GM12875 (cell line): ENCODE results near the gene PI4K2B.

Experiments used
- H3K4me3 ChIP-seq: one replicate; pipeline ENCODE4 v1.5.1; 2011; ENCODE audit warnings: low read depth, low read length, control low read depth
- CTCF ChIP-seq: IDR thresholded peaks from 2 replicates; pipeline ENCODE4 v1.5.1; 2011; ENCODE audit warnings: low read depth, mild to moderate bottlenecking, control low read depth, inconsistent platforms, low read length, moderate library complexity, borderline replicate concordance; ENCODE audit not compliant: insufficient read depth

The PI4K2B gene

GRCh38 chr4:25299476-25300203 lies 65.8 kb downstream of the PI4K2B start:
- TF ChIP-seq CTCF, result no peak
- H3K4me3 ChIP-seq, result no peak overlapping the region

GRCh38 chr4:25301471-25301870 lies 67.6 kb downstream of the PI4K2B start:
- no peak overlapping the region for H3K4me3 ChIP-seq
- TF ChIP-seq CTCF, result no peak

- TF ChIP-seq CTCF, result no peak
Measured at GRCh38 chr4:25302626-25303025, 68.8 kb downstream of the PI4K2B start.

GRCh38 chr4:25303578-25303977 lies 69.7 kb downstream of the PI4K2B start:
- TF ChIP-seq CTCF, result no peak

More at GRCh38 chr4:25302626-25303025, 68.8 kb downstream of the PI4K2B start:
- no peak overlapping the region for H3K4me3 ChIP-seq

GRCh38 chr4:25306518-25307057 lies 72.8 kb downstream of the PI4K2B start:
- no peak overlapping the region for H3K4me3 ChIP-seq
- TF ChIP-seq CTCF, result no peak

More at GRCh38 chr4:25303578-25303977, 69.7 kb downstream of the PI4K2B start:
- H3K4me3 ChIP-seq, result no peak overlapping the region

GRCh38 chr4:25307596-25307995 lies 73.8 kb downstream of the PI4K2B start:
- no peak overlapping the region for H3K4me3 ChIP-seq
- no peak for TF ChIP-seq CTCF

GRCh38 chr4:25308306-25308705 lies 74.5 kb downstream of the PI4K2B start:
- H3K4me3 ChIP-seq, result no peak overlapping the region
- TF ChIP-seq CTCF, result no peak
